HG03280 (cell line): ENCODE results near the gene MSL3B.

Source experiments
- ATAC-seq: cut with Tn5 transposase; IDR thresholded peaks from one replicate; pipeline ENCODE4 v1.9.1; 2021; ENCODE audit warnings: mild to moderate bottlenecking, moderate library complexity; ENCODE audit not compliant: unreplicated experiment

MSL3B gene

DNA sequence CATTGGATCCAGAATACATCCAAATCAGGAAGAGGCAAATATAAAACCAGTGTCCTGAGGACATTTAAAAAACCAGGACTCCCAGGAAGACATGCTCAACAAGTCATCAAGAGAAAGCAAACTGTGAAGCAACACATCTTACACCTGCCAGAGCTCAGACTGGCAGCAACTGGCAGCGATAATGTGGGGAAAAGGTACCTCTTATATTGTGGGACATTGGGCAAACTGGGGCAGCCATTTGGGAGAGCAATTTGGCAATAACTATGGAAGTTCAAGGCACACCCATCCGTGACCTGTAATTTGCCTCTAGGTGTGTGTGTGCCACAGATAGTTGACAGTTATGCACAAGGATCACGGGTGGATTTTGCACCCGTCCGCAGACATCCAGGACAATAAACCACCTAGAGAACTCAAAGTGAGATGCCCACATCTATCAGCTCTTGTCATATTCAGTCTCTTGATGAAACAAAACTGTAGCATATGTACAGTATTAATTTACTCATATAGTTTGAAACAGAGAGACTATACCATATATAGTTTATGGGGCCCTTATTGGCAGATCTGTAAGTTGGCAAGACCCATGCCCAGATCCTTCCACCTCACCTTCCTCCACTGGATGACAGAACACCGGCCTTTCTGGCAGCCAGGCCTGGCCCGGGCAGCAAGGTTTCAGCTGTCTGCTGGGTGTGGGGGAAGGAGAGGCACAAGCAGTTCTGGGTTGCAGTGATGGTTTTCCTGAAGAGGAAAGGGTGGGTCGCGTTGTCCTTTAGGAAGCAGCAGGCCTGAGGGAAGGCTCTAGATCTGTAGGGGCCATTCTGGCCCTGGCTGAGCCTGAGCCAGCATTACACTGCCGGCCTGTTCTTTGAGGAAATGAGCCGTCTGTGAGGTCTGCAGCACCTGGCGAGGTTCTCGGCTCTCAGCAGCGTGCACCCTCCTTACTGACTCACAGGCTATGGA lies 32.7 kb downstream of the MSL3B start:
- no peak for ATAC-seq

DNA sequence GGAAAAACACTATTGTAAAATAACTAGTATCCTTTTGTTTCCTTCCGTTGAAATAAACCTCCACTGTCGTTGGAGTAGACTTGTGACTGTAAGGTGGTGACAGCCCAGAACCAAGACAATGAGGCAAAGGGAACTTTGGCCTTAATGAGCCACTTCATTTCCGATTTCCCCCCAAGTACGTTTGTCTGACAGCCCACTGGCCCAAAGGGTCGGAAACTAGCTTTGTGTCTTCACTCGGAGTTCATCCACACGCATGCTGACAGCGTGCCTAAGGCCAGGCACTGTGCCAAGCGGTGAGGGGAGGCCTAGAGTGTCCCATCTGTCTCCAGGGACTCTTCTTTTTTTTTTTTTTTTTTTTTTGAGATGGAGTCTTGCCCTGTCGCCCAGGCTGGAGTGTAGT lies 34.8 kb downstream of the MSL3B start:
- no peak for ATAC-seq

DNA sequence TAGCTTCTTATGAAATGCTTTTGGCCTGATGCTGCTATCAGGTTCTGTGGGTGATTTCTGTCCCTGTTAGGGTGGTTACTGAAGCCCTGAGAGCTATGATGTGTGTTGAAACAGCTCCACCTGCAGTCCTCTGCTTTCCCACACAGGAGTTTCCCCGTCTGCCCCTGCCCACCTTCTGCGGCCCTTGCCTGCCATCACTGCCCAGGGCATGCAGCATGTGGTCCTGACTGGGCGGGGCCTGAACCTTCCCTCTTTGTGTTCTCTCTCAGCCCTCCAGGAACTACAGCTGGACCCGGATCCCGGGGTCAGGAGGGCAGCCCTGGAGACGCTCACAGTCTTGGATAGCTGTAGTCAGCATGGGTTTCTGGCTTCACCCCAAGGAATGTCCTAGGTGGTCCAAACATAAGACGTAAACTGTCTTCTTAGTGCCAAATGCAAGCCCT lies 35.3 kb downstream of the MSL3B start:
- ATAC-seq, result no peak

DNA sequence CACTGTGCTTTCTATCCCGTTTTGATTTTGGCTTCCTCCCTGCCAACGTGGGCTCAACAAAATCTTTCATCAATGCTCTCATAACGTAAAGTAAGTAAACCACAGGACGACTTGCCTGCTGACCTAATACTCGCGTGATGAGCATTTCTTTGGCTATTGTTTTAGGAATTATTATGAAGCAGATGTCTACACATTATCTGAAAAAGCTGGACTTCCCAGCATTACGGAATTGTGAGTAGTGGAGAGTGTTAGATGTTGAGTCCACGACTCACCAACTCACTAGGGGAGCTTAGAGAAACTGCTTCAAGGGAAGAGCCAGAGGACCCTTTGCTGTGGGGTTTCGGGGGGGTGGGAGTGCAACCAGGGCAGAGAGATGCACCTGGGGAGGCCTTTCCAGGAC lies 35.8 kb downstream of the MSL3B start:
- ATAC-seq, result no peak

DNA sequence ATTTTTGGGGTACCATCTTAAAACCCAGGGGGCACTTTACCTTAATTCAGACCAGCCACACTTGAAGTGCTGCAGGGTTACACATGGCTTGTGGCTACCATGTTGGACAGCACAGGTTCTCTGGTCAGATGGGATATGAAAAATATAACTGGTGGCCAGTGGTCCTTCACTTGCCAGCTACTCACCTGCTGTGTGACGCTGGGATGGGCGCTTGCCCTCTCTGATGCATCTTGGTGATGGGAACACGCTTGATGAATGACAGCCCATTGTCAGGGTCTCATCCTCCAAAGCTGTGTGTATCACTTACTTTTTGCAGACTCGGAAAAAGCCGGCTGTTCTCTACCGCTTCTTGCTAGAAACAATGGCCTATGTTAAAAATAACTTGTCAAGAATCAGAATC lies 36.3 kb downstream of the MSL3B start:
- no peak for ATAC-seq

DNA sequence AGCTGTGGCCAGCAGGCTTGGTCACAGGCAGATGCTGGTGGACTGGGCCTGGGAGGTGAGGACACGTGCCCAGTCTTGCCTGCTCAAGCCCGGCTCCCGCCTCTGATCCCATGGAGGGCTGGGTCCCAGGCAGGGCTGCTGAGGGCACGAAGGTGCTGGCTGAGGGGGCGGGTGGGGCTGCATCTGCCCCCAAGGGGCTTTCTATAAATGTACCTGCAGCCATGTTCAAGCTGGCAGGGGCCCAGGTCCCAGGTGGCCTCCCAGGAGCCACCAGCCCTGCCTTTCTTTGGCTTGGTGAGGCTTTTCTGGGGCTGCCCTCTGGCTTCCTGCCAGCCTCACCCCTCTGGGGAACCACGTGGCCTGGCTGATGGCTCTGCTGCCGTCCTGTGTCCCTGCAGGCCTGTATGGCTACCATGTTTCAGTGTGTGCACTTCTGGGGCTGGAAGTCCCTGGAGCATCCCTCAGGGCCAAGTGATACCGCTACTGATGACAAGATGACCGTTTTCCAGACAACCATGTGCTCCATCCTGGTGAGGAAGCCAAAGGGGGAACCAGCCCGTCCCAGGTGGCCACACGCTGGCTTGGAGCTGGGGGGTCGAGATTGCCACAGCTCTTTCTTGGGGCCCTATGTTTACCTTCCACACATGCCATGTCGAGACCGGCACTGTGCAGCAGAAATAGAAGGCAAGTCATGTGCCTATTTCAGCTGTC lies 37.0 kb downstream of the MSL3B start:
- no peak for ATAC-seq

DNA sequence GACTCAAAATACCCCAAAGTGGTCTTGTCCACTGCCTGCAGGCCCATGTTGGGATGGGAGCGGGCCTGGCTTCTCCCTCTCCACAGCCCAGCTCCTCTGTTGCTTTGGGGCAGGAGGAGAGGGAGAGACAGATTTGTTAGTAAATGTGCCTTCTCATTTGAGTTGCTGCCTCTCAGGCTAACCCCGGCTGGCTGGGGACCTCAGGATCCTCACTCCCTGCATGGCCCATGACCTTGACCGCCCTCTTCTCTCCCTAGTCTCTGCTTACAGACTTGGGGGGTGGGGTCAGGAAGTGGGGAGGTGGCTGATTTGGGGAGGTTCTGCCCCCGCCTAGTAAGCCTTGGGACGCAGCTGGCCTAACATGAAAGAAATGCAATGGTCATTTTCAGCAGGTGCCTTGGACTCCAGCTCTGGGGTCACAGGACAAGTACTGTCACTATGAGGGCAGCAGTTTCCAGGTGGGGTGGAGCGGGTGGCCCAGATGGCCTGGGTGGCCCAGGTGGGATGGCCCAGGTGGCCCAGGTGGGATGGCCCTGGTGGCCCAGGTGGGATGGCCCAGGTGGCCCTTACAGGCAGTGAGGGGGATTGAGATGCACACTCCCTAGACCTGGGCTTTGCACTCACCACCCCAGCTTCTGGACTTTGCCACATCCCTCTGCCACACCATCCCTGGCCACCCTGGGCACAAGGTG lies 37.9 kb downstream of the MSL3B start:
- ATAC-seq, result no peak

DNA sequence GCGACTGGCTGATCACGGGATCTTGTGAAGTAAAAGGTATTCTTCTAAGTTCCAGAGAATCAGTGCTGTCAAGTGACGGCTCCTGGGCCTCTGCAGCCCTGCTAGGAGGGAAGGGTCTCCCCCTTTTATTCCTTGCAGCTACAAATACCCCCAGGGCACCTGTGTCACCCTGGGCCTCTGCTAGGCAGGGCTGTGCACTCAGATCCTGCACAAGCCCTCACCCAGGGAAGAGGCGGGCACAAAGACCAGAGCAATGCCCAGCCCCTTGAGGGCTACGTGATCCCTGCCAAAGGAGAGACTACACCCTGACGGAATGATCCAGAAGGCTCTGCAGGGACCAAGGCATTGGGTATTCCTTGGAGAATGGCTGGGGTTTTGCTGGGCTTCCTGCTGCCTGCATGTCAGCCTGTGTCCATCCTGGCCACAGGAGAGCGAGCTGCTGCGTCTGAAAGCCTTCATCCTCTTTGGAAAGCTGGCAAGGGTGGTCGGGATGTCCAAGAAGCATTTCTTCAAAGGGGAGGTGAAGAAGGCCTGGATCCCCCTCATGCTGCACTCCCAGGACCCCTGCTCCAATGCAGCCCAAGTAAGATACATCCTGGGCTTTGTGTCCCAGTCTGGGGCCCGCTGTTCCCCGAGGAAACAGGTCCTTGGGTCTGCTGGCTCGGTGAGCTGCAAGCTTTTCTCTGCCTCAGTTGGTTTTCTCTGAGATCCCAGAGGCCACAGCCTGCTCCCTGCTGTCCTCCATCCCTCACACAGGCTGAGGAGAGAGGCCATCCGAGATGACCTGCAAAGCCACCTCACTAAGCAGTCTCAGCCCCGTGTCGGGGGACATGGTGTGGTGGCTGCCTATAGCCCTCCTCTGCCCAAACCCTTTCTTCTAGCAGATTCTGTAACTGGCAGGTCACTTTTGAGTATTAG lies 38.7 kb downstream of the MSL3B start:
- no peak for ATAC-seq

DNA sequence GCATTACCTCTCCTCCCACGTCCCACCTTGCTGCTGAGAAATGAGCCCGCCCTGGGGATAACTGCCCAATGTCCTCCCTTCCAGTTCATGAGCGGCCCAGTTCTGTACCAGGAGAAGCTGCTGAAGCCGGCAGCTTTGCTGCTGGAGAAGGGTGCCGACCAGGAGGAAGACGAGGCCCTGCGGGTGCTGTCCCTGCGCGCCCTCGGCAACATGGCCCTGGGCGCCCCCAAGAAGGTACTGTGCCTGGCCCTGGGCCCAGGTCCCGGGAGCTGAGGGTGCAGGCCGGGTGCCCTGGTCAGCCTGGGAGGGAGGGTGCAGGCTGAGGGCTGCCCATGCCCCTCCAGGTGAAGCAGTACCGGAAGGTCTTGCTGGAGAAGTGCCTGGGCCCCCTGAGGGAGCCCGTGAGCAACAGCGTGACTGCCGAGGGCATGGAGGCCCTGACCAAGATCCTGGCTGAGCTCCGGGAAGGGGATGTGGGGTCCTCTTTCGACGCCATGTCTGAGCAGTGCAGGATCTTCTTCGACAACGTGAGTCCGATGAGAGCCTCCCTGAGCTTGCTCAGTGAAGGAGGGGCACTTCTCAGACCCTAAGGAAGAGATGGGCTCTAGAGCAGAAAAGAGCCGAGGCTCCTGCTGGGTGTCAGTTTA lies 39.5 kb downstream of the MSL3B start:
- ATAC-seq, result no peak

DNA sequence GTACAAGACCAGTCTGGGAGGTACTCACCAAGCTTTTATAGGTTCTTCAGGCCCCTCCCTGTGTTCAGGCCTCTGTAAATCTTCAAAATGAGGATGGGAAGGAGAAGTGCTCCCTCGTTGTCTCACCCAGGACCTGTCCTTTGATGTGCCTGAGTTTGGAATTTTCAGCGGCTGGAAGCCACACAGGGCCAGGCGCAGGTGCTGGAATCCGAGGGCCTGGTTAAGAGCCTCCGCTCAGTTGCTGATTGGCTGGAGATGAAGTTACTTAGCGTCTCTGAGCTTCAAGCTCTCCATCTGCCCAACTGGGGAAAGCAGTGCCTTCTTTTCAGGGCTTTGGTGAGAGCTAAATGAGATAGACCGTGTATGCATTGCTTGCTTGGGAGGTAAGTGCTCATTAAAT lies 43.8 kb downstream of the MSL3B start:
- no peak for ATAC-seq

DNA sequence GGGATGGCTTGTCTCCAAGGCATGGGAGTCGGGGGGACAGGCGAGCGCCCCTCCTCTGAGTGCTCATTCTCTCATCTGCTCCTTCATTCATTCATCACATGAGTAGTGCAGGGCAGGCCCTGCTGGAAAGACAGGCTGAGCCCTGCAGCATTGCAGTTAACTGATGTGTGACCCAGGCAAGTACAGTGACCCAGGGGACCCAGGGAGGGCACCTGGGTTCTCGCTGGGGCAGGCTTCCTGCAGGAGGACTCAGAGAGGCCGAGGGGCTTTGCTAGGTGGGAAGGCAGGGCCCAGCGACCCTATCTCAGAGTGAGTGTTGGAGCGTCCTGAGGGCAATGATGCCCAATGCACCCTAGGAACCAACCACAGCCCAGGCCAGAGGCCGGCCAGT lies 44.5 kb downstream of the MSL3B start:
- no peak for ATAC-seq

DNA sequence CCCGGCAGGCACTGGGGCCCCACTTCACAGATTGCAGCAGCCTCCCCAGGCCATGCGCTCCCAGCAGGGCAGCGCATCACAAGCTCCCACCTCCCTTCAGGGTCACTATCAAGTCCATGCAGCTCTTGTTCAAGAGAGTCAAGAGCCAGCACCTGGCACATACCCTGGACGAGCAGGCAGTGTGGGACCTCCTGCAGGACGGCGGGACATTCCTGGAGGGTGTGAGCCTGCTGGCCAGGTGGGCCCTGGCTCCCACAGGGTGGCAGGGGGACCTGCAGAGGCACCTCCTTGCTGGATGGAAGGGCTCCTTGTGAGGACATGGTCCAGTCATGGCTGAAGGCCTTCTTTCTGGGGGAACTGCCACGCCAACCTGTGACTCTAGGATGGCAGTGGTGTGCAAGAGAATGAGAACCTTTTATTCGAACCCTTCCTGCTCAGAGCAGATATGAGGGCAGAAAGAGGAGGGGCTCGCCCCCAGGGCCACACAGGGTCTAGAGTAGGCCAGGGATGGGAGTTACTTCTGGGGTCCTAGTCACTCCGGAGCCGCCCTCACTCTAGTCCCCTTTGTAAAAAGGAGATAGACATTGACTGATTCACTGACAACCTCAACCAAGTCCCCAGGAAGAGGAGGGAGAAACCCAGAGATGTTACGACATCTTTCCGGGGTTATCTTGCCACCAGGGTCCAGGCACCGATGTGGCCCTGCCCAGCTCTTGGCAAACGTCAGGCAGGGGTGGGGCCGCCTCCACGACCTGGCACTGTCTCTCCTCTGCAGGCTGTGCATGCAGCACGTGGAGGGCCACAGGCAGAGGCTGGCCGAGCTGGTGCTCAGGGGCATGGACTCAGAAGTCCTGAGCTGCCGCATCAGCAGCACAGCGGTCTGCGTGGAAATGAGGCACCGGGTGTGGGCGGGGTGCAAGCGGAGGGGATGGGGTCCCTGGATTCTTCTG lies 45.1 kb downstream of the MSL3B start:
- ATAC-seq, result no peak

DNA sequence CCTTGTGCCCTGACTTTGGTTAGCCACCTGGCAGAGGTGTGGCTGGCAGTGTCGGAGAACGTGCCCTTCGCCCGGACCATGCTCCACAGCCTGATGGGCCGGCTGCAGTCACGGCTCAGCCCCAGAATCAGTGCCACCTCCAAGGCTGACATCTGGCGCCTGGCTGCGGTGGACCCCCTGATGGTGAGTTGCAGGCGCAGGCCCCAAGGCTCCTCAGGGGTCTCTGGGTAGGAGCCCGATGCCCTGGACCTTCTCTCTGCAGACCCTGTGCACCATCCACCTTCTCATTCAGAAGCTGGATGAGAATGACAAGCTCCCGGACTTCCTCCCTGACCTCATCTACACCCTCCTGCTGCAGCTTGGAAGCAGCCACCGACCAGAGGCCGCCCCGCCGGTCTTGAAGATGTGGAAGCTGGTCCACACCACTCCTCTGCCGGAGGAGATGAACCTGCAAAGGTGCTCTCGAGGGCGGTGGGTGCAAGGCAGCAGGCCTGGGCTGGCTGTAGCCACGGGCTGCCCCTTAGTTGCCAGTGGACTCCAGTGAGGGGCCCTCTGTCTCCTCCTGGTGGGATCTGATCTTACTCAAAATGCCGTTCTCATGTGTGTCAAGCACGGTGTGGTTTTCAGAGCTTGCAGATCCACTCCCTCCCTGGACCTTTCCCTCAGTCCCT lies 46.0 kb downstream of the MSL3B start:
- no peak for ATAC-seq

DNA sequence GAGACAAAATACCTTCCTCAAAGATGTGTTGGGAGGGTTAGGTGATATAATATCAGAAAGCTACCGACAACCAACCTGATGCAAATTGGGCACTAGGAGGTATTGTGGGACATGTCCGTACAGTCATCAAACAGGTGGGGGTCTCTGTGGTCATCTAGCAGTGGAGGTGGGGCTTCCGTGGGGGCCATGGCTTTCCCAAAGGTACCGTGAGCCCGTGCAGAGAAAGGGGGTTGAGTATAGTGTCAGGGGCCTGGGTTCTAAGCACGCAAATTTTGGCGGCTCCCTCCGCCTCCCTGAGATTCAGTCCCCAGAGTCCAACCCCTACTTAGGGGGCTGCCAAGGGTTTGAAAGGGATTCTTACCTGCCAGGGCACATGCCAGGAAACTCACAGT lies 46.5 kb downstream of the MSL3B start:
- ATAC-seq, result no peak

DNA sequence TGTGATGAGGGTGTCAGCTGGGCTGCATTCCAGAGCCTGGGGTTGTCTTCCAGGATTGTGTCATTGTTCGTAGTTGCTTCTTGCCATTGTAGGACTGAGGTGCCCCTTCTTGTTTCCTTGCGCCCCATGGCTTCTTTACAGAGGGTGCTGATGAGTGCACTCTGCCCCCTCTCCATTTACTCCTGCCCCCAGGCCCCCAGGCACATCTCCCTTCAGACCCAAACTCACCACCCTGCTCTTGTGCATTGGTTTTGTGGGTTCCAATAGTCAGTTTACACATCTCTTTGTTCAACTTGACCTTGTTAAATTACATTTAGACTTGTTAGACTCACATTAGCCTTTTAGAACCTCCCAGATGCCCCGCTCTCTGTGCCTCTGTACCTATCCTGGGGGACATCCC lies 47.0 kb downstream of the MSL3B start:
- no peak for ATAC-seq

DNA sequence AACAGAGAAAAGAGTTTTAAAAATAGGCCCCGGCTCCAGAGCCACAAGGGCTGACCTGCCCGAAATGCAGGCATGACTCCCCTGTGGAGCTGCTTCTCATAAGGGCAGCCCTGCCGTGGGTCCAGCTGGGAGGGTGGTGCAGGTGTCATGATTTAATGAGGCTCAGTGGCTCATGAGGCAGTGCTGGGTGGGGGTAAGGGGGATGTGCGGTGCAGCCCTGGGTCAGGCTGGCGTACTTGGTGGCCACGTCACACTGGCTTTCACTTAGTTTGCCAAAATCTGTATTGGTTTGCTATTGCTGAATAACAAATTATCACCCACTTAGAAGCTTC lies 47.4 kb downstream of the MSL3B start:
- ATAC-seq, result no peak

DNA sequence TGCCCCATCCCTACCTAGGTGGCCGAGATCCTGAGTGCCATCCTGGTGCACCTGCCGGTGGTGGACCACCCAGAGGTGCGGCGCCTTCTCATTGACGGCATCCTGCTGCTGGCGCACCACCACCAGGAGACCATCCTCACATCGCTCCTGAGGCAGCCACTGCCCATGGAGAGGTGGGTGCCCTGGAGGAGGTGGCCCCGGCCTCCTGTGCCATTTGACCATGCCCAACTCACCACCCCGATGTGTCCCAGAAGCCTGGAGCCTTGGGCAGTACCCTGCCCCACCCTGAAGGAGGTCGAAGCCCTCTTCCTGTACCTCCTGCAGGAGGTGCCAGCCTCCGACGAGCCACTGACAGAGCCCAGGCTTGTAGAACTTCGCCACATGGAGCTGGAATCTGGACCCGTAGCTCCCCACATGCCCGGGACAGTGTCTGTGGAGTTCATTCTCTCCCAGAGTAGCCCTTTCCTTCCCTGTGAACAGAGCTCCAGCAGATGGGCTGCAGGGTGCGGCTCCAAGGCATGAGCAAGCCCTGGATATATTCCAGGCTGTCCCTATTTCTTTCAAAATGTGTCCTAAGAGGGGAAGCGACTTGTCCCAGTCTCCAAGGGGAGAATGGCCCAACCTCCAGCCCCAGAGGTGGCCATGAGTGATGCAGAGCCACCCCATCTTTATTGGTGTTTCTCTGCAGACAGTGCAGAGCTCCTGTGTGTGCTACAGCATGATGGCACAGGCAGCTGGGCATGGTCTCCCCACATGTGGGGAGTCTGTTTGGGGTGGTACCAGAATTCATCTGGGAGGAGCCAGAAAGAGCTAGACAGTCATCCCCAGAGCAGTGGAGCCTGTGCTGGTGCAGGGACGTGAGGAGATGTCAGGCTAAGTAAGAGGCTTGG lies 48.1 kb downstream of the MSL3B start:
- no peak for ATAC-seq
